Esophagus mucosa (tissue), 1 donor: ENCODE measurements around the gene PIP5K1A. TPM values are rescaled to one million over a fixed set of nuclear protein-coding genes. Genes with fewer than 3 reads are reported as not detected.

Experiments used
- ATAC-seq: fragments of 200-7000 bp; cut with Tn5 transposase; one replicate; pipeline ENCODE4 v1.9.1; 2020
- total RNA-seq: library from RNA; stranded (reverse); gene quantifications from one replicate; pipeline ENCODE4 v1.2.4, GENCODE V29; 2023
- donor health status: DM: yes; HTN: yes; CAD: no.

PIP5K1A gene
- total RNA-seq, 1 donor from 2014 or later = 28.2 TPM

GRCh38 chr1:151289991-151290708 is 91.8 kb downstream of the PIP5K1A start:
- ATAC-seq = peak; percentile 5

GRCh38 chr1:151290709-151291303 is 92.5 kb downstream of the PIP5K1A start:
- no peak for ATAC-seq

GRCh38 chr1:151292207-151293030 is 94.1 kb downstream of the PIP5K1A start:
- no peak for ATAC-seq

GRCh38 chr1:151293093-151293492 is 94.7 kb downstream of the PIP5K1A start:
- ATAC-seq = no peak

DNA sequence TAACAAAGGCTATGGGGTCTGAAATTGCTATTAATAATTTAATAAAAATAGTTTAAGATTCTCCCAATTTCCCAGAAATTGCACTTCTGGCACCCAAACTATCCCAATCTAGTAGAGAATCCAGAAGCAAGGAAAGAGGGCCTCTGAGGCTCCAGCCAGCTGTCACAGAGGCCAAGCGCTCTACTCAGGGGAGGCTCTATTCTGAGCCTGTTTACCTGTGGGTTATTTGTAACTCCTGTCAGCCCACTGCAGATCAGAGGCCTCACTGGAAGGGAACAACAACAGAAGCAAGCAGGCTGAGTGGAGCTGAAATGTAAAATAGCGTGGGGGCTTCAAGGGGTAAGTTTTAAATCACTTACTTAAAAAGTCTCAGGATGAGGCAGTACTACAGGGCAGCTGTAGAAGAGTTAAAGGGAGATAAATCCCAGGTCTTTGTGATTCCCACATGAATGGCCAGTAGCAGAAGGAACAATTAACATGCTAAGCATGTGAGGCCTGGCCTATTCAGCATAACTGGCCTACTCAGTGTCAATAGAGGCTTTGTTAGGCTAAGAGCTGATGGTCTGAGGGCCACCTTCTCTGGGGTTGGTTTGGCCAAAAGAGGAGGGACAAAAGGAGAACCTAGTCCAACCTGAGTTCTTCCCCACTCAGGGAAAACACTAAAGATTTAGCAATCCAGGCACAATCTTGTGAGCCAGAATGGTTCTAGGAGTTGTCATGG is 96.5 kb downstream of the PIP5K1A start:
- no peak for ATAC-seq

Other genes with a start within 250 kb of the PIP5K1A start
- gene CERS2, start 223.7 kb upstream of the PIP5K1A start, total RNA-seq = 49.8 TPM
- gene ANXA9, start 216.3 kb upstream of the PIP5K1A start, total RNA-seq = 0.40 TPM
- 33.4 TPM for gene MINDY1, start 191.7 kb upstream of the PIP5K1A start, total RNA-seq
- 14.3 TPM for gene PRUNE1, start 190.1 kb upstream of the PIP5K1A start, total RNA-seq
- 55.8 TPM for gene BNIPL, start 162.0 kb upstream of the PIP5K1A start, total RNA-seq
- 1.3 TPM for gene C1orf56, start 150.8 kb upstream of the PIP5K1A start, total RNA-seq
- 118 TPM for gene CDC42SE1, start 138.9 kb upstream of the PIP5K1A start, total RNA-seq
- 0.80 TPM for gene MLLT11, start 138.2 kb upstream of the PIP5K1A start, total RNA-seq
- gene GABPB2, start 127.8 kb upstream of the PIP5K1A start, total RNA-seq = 10.6 TPM
- 0.88 TPM for gene SEMA6C, start 51.9 kb upstream of the PIP5K1A start, total RNA-seq
- gene TNFAIP8L2, start 41.9 kb upstream of the PIP5K1A start, total RNA-seq = not detected
- gene LYSMD1, start 32.6 kb upstream of the PIP5K1A start, total RNA-seq = 5.0 TPM
- gene SCNM1, start 32.4 kb upstream of the PIP5K1A start, total RNA-seq = 30.6 TPM
- not detected for gene TMOD4, start 22.6 kb upstream of the PIP5K1A start, total RNA-seq
- gene VPS72, start 8.4 kb upstream of the PIP5K1A start, total RNA-seq = 28.2 TPM
- 126 TPM for gene PSMD4, start 56.2 kb downstream of the PIP5K1A start, total RNA-seq
- gene ZNF687, start 83.7 kb downstream of the PIP5K1A start, total RNA-seq = 12.6 TPM
- gene PI4KB, start 128.9 kb downstream of the PIP5K1A start, total RNA-seq = 34.7 TPM
- gene RFX5, start 148.7 kb downstream of the PIP5K1A start, total RNA-seq = 21.9 TPM
- gene SELENBP1, start 174.2 kb downstream of the PIP5K1A start, total RNA-seq = 14.0 TPM
- gene PSMB4, start 201.0 kb downstream of the PIP5K1A start, total RNA-seq = 178 TPM